Measurements from ENCODE around the gene TLR3. TPM values are rescaled to one million over a fixed set of nuclear protein-coding genes. Genes with fewer than 3 reads are reported as not detected.

TLR3 gene
- total and polyA plus RNA-seq, 12 donors, result 0.66 to 19.7 (median 3.6) TPM

DNA sequence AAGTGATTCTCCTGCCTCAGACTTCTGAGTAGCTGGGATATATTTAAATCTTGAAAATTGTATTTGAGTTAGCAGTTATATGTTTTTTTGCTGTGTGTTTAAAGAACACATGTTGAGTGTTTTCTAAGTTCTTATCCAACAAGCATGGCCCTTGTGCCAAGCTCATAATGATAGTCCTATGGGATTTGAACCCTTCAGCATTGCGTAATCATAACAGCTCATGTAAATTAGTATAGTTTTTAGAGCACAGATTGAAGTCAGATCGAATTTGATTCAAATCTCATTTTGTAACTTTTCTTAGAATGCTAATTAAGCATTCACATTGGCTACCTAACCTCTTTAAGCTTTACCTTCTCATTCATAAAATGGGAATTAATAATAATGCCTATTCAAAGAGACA is 47.7 kb downstream of the TLR3 start:
- TF ChIP-seq, protein P1, sequence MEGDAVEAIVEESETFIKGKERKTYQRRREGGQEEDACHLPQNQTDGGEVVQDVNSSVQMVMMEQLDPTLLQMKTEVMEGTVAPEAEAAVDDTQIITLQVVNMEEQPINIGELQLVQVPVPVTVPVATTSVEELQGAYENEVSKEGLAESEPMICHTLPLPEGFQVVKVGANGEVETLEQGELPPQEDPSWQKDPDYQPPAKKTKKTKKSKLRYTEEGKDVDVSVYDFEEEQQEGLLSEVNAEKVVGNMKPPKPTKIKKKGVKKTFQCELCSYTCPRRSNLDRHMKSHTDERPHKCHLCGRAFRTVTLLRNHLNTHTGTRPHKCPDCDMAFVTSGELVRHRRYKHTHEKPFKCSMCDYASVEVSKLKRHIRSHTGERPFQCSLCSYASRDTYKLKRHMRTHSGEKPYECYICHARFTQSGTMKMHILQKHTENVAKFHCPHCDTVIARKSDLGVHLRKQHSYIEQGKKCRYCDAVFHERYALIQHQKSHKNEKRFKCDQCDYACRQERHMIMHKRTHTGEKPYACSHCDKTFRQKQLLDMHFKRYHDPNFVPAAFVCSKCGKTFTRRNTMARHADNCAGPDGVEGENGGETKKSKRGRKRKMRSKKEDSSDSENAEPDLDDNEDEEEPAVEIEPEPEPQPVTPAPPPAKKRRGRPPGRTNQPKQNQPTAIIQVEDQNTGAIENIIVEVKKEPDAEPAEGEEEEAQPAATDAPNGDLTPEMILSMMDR (IDR thresholded peaks at IDR 0.05), result no peak
- Histone ChIP-seq H3K9me3 (no peaks in the 10 kb centered on the region), H3K4me3 (no peak overlapping the region), H3K36me3 (no peaks in the 10 kb centered on the region), H3K27me3 (peaks cover 0 to 16% (median 0%) of the 10 kb centered on the region in 7 donors), H3K4me1 (no peaks in the 10 kb centered on the region), H3K27ac (no peak overlapping the region)
- no peak for DNase-seq
- no peak for ATAC-seq
- intact Hi-C loops (cut with DNase I), result no loop called here
- WGBS, 2 donors, result 78 to 84% methylated on average over 2 of the region's 2 CpGs

DNA sequence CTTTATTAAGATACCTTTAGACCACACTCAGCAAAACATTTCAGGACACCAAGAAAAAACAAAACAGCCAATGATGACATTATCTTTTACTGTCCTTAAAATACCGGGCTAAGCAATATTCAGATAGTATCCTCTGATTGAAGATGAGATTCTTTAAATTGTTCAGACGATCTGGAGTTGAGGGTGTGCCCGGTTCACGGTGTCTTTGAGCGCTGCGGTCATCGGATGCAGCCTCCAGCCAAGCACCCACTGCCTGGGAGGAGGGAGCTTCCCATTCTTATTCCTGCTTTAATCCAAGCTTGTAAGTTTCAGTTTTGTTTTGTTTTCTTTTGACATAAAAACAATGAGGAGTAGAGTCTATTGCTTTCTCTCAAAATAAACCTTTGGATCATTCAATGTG is 49.6 kb downstream of the TLR3 start:
- intact Hi-C loops (cut with DNase I), result no loop called here
- no peaks in the 10 kb centered on the region for H3K36me3 ChIP-seq
- 35 to 56% methylated on average over 7 of the region's 7 CpGs for WGBS, 2 donors
- H3K4me3 ChIP-seq, result no peak overlapping the region
- H3K9me3 ChIP-seq, result no peaks in the 10 kb centered on the region
- H3K4me1 ChIP-seq, result no peaks in the 10 kb centered on the region
- TF ChIP-seq, protein P1 (IDR thresholded peaks at IDR 0.05), result no peak
- ATAC-seq (no peak), DNase-seq (no peak)
- H3K27ac ChIP-seq, result no peak overlapping the region
- H3K27me3 ChIP-seq, result peaks cover 0 to 16% (median 0%) of the 10 kb centered on the region in 7 donors

DNA sequence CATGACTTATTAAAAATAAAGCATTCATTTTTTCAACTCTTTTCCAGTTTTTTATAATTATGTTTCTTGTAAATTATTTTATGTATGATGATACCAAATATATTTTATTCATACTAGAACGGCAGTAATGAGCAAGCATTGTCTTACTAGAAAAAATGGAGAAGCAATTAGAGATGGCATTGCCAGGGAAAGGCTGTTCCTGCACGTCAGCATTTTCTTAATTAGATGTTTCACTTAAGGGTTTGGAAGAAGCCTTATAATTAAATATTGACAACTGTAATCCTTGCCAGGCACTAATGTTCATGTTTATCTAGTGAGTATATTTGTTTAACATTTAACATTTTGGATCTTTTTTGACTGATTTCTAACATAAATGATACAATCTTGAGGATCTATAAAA is 52.1 kb downstream of the TLR3 start:
- 85 to 93% methylated on average over 2 of the region's 2 CpGs for WGBS, 2 donors
- Histone ChIP-seq H3K27me3 (peaks cover 0 to 16% (median 0%) of the 10 kb centered on the region in 7 donors), H3K9me3 (no peaks in the 10 kb centered on the region), H3K4me3 (no peak overlapping the region), H3K27ac (no peak overlapping the region), H3K36me3 (no peaks in the 10 kb centered on the region), H3K4me1 (no peaks in the 10 kb centered on the region)
- TF ChIP-seq, protein P1 (IDR thresholded peaks at IDR 0.05), result no peak
- ATAC-seq (no peak), DNase-seq (no peak)
- intact Hi-C loops (cut with DNase I), result loop anchor here in 1 of 10 donors (10.0 kb wide), 1 partner anchor 486 kb away; no protein-coding TSS in a partner anchor

DNA sequence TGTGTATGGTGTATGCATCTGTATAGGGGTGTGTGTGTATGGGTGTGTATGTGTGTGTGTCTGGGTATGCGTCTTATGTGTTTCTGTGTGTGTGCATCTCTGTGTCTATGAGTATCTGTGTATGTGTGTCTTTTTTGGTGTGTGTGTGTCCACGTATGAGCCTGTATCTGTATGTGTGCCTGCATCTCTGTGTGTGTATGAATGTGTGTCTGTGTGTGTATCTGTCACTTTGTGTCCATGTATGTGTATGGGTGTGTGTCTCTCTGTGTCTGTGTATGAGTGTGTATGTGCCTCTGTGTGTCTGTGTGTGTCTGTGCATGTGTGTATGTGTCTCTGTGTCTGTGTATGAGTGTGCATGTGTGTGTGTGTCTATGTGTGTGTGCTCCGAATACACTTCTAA is 59.9 kb downstream of the TLR3 start:
- no peak for ATAC-seq

More for the DNA sequence above, 59.9 kb downstream of the TLR3 start:
- Histone ChIP-seq H3K4me1 (peaks cover 0 to 2% (median 0%) of the 10 kb centered on the region in 9 donors), H3K4me3 (no peak overlapping the region), H3K27me3 (no peaks in the 10 kb centered on the region), H3K36me3 (no peaks in the 10 kb centered on the region), H3K27ac (no peak overlapping the region), H3K9me3 (no peaks in the 10 kb centered on the region)
- TF ChIP-seq, protein P1 (IDR thresholded peaks at IDR 0.05), result no peak
- intact Hi-C loops (cut with DNase I), result loop anchor here in 1 of 10 donors (10.0 kb wide), 1 partner anchor 494 kb away; no protein-coding TSS in a partner anchor
- WGBS, 2 donors, result 91 to 94% methylated on average over 3 of the region's 3 CpGs
- no peak for DNase-seq

Measured in heart right ventricle (tissue), 16 donors.